ENCODE results near the gene SEBOX.
"Not testable (repeated sequence)": the region's sequence is repeated elsewhere in the genome, so short reads cannot be mapped to it uniquely, and the experiment has no call there.

Gene SEBOX

GRCh38 chr17:28341516-28341915 is 23.5 kb downstream of the SEBOX start:
- Histone ChIP-seq H3K9me3 (ENCODE audit: low read length) (no peaks in the 10 kb centered on the region), H3K4me2 (ENCODE audit: low read length) (no peak overlapping the region), H3K9me2 (ENCODE audit: low read depth, low read length) (no peaks in the 10 kb centered on the region), H2AFZ (ENCODE audit: low read length) (no peak overlapping the region), H3K79me2 (ENCODE audit: insufficient read depth, low read length) (no peaks in the 10 kb centered on the region), H4K20me1 (ENCODE audit: insufficient read depth, low read length) (no peaks in the 10 kb centered on the region), H3K27ac (ENCODE audit: low read depth, low read length, poor library complexity, severe bottlenecking) (no peak overlapping the region), H3K4me3 (ENCODE audit: low read depth, low read length, poor library complexity, severe bottlenecking) (no peak overlapping the region), H3K9ac (ENCODE audit: low read length) (no peak overlapping the region), H3K4me1 (ENCODE audit: insufficient read depth, low read length, severe bottlenecking) (peaks cover 17% of the 10 kb centered on the region), H3K36me3 (ENCODE audit: insufficient read depth, low read length) (peaks cover 44% of the 10 kb centered on the region), H3K27me3 (ENCODE audit: insufficient read depth, low read length) (no peaks in the 10 kb centered on the region), H3F3A (ENCODE audit: insufficient read depth, low read length) (no peaks in the 10 kb centered on the region)
- no peak for TF ChIP-seq EZH2 (IDR thresholded peaks at IDR 0.05; ENCODE audit: borderline replicate concordance, low read length)
- no peak for TF ChIP-seq CTCF (IDR thresholded peaks at IDR 0.05; ENCODE audit: low read length)

GRCh38 chr17:28340374-28340773 is 24.6 kb downstream of the SEBOX start:
- Histone ChIP-seq H3K79me2 (ENCODE audit: insufficient read depth, low read length) (no peaks in the 10 kb centered on the region), H4K20me1 (ENCODE audit: insufficient read depth, low read length) (no peaks in the 10 kb centered on the region), H2AFZ (ENCODE audit: low read length) (no peak overlapping the region), H3K9ac (ENCODE audit: low read length) (no peak overlapping the region), H3K36me3 (ENCODE audit: insufficient read depth, low read length) (peaks cover 33% of the 10 kb centered on the region), H3K9me3 (ENCODE audit: low read length) (no peaks in the 10 kb centered on the region), H3K4me1 (ENCODE audit: insufficient read depth, low read length, severe bottlenecking) (peaks cover 22% of the 10 kb centered on the region), H3K4me3 (ENCODE audit: low read depth, low read length, poor library complexity, severe bottlenecking) (no peak overlapping the region), H3K9me2 (ENCODE audit: low read depth, low read length) (no peaks in the 10 kb centered on the region), H3K27me3 (ENCODE audit: insufficient read depth, low read length) (no peaks in the 10 kb centered on the region), H3K4me2 (ENCODE audit: low read length) (no peak overlapping the region), H3F3A (ENCODE audit: insufficient read depth, low read length) (no peaks in the 10 kb centered on the region), H3K27ac (ENCODE audit: low read depth, low read length, poor library complexity, severe bottlenecking) (no peak overlapping the region)
- TF ChIP-seq CTCF (IDR thresholded peaks at IDR 0.05; ENCODE audit: low read length) (no peak), EZH2 (IDR thresholded peaks at IDR 0.05; ENCODE audit: borderline replicate concordance, low read length) (no peak)

GRCh38 chr17:28339431-28339830 is 25.6 kb downstream of the SEBOX start:
- Histone ChIP-seq H2AFZ (ENCODE audit: low read length) (no peak overlapping the region), H3K27ac (ENCODE audit: low read depth, low read length, poor library complexity, severe bottlenecking) (no peak overlapping the region), H4K20me1 (ENCODE audit: insufficient read depth, low read length) (no peaks in the 10 kb centered on the region), H3K27me3 (ENCODE audit: insufficient read depth, low read length) (no peaks in the 10 kb centered on the region), H3F3A (ENCODE audit: insufficient read depth, low read length) (no peaks in the 10 kb centered on the region), H3K4me2 (ENCODE audit: low read length) (no peak overlapping the region), H3K36me3 (ENCODE audit: insufficient read depth, low read length) (peaks cover 23% of the 10 kb centered on the region), H3K79me2 (ENCODE audit: insufficient read depth, low read length) (no peaks in the 10 kb centered on the region), H3K9me3 (ENCODE audit: low read length) (no peaks in the 10 kb centered on the region), H3K4me3 (ENCODE audit: low read depth, low read length, poor library complexity, severe bottlenecking) (no peak overlapping the region), H3K4me1 (ENCODE audit: insufficient read depth, low read length, severe bottlenecking) (peaks cover 25% of the 10 kb centered on the region), H3K9ac (ENCODE audit: low read length) (no peak overlapping the region), H3K9me2 (ENCODE audit: low read depth, low read length) (no peaks in the 10 kb centered on the region)
- TF ChIP-seq CTCF (IDR thresholded peaks at IDR 0.05; ENCODE audit: low read length) (no peak), EZH2 (IDR thresholded peaks at IDR 0.05; ENCODE audit: borderline replicate concordance, low read length) (no peak)

GRCh38 chr17:28338769-28339212 is 26.2 kb downstream of the SEBOX start:
- Histone ChIP-seq H3K36me3 (ENCODE audit: insufficient read depth, low read length) (peaks cover 20% of the 10 kb centered on the region; the same call in 1 of the 2 replicates), H3K4me1 (ENCODE audit: insufficient read depth, low read length, severe bottlenecking) (peaks cover 25% of the 10 kb centered on the region)
- H3K79me2 ChIP-seq (ENCODE audit: insufficient read depth, low read length); H2AFZ ChIP-seq (ENCODE audit: low read length); H3K9me3 ChIP-seq (ENCODE audit: low read length); H3K27ac ChIP-seq (ENCODE audit: low read depth, low read length, poor library complexity, severe bottlenecking); H3K4me3 ChIP-seq (ENCODE audit: low read depth, low read length, poor library complexity, severe bottlenecking); H3K9ac ChIP-seq (ENCODE audit: low read length); H3K9me2 ChIP-seq (ENCODE audit: low read depth, low read length); H3K4me2 ChIP-seq (ENCODE audit: low read length); H3K27me3 ChIP-seq (ENCODE audit: insufficient read depth, low read length); H4K20me1 ChIP-seq (ENCODE audit: insufficient read depth, low read length); H3F3A ChIP-seq (ENCODE audit: insufficient read depth, low read length): not testable (repeated sequence)
